Neural cell (in vitro differentiated cells): Measurements from ENCODE around the gene SUMO2. TPM values are rescaled to one million over a fixed set of nuclear protein-coding genes. Genes with fewer than 3 reads are reported as not detected.

Experiments used
- H2AFZ ChIP-seq: fragments of 200-600, 300-800 bp; sonication (generic), shearing (Covaris generic); 2 replicates; pipeline ENCODE4 v1.6.0; 2014; ENCODE audit warnings: low read depth, mild to moderate bottlenecking, antibody characterized with exemption, low read length, moderate library complexity
- H3F3A ChIP-seq: fragments of 200-600 bp; shearing (Covaris generic); 2 replicates; pipeline ENCODE4 v1.6.1; 2016; ENCODE audit warnings: mild to moderate bottlenecking, moderate library complexity, mixed read lengths, antibody characterized with exemption, low read length; ENCODE audit not compliant: insufficient read depth, poor library complexity, severe bottlenecking
- H3K27ac ChIP-seq: fragments of 200-600, 300-800 bp; sonication (generic), shearing (Covaris generic); 2 replicates; pipeline ENCODE4 v1.5.1; 2014; ENCODE audit warnings: mild to moderate bottlenecking, low read length, moderate library complexity
- H3K27me3 ChIP-seq: fragments of 300-800, 200-600 bp; sonication (generic), shearing (Covaris generic); 2 replicates; pipeline ENCODE4 v1.6.0; 2014; ENCODE audit warnings: mild to moderate bottlenecking, low read depth, low read length, moderate library complexity; ENCODE audit not compliant: insufficient read depth
- H3K36me3 ChIP-seq: fragments of 300-800, 200-600 bp; sonication (generic), shearing (Covaris generic); 2 replicates; pipeline ENCODE4 v1.5.1; 2014; ENCODE audit warnings: mild to moderate bottlenecking, antibody characterized with exemption, low read length, moderate library complexity; ENCODE audit not compliant: insufficient read depth
- H3K4me2 ChIP-seq: fragments of 300-800, 200-600 bp; sonication (generic), shearing (Covaris generic); 2 replicates; pipeline ENCODE4 v1.6.0; 2014; ENCODE audit warnings: mild to moderate bottlenecking, low read length
- H3K4me3 ChIP-seq: fragments of 300-800, 200-600 bp; sonication (generic), shearing (Covaris generic); 2 replicates; pipeline ENCODE4 v1.5.1; 2014; ENCODE audit warnings: mild to moderate bottlenecking, low read length, moderate library complexity
- H3K79me2 ChIP-seq: fragments of 200-600 bp; shearing (Covaris generic); replicated peaks from 2 replicates; pipeline ENCODE4 v1.6.0; 2014; ENCODE audit warnings: mild to moderate bottlenecking, low read length, moderate library complexity; ENCODE audit not compliant: insufficient read depth
- H3K9ac ChIP-seq: fragments of 300-800, 200-600 bp; sonication (generic), shearing (Covaris generic); 2 replicates; pipeline ENCODE4 v1.6.1; 2016; ENCODE audit warnings: mild to moderate bottlenecking, low read length, mixed read lengths
- H3K9me2 ChIP-seq: fragments of 200-600 bp; shearing (Covaris generic); 2 replicates; pipeline ENCODE4 v1.6.1; 2016; ENCODE audit warnings: mild to moderate bottlenecking, low read length, mixed read lengths; ENCODE audit not compliant: insufficient read depth
- H3K9me3 ChIP-seq: fragments of 200-600, 300-800 bp; sonication (generic), shearing (Covaris generic); 2 replicates; pipeline ENCODE4 v1.6.1; 2016; ENCODE audit warnings: mild to moderate bottlenecking, mixed run types, low read length, moderate library complexity, mixed read lengths
- H4K20me1 ChIP-seq: fragments of 200-600 bp; shearing (Covaris generic); 2 replicates; pipeline ENCODE4 v1.6.1; 2016; ENCODE audit warnings: mild to moderate bottlenecking, mixed run types; ENCODE audit not compliant: insufficient read depth
- CTCF ChIP-seq: fragments of 450-650 bp; IDR thresholded peaks from 2 replicates; pipeline ENCODE4 v1.5.1; 2014; ENCODE audit warnings: antibody characterized with exemption, mild to moderate bottlenecking, moderate library complexity; ENCODE audit not compliant: poor library complexity, severe bottlenecking
- EP300 ChIP-seq: fragments of 450-650 bp; conservative IDR thresholded peaks from 2 replicates; pipeline ENCODE4 v1.6.1; 2014; ENCODE audit warnings: antibody characterized with exemption, mild to moderate bottlenecking, moderate library complexity; ENCODE audit not compliant: poor library complexity, severe bottlenecking
- EZH2 ChIP-seq: fragments of 200-600, 300-800 bp; shearing (Covaris generic), sonication (generic); IDR thresholded peaks from 2 replicates; pipeline ENCODE4 v1.6.1; 2014; ENCODE audit warnings: antibody characterized with exemption, low read length, borderline replicate concordance, mild to moderate bottlenecking; ENCODE audit not compliant: insufficient read depth, poor library complexity, severe bottlenecking
- MXI1 ChIP-seq: fragments of 450-650 bp; conservative IDR thresholded peaks from 2 replicates; pipeline ENCODE4 v1.6.1; 2014; ENCODE audit warnings: antibody characterized with exemption, mild to moderate bottlenecking; ENCODE audit not compliant: poor library complexity, severe bottlenecking
- POLR2AphosphoS5 ChIP-seq: IDR thresholded peaks from 2 replicates; pipeline ENCODE4 v1.6.1; 2012
- RAD21 ChIP-seq: fragments of 450-650 bp; conservative IDR thresholded peaks from 2 replicates; pipeline ENCODE4 v1.6.1; 2014; ENCODE audit warnings: antibody characterized with exemption, mild to moderate bottlenecking, moderate library complexity
- REST ChIP-seq: IDR thresholded peaks from 2 replicates; pipeline ENCODE4 v1.6.1; 2012; ENCODE audit warnings: borderline replicate concordance
- SMC3 ChIP-seq: fragments of 450-650 bp; conservative IDR thresholded peaks from 2 replicates; pipeline ENCODE4 v1.6.1; 2014; ENCODE audit warnings: antibody characterized with exemption, mild to moderate bottlenecking, moderate library complexity; ENCODE audit not compliant: poor library complexity
- TAF1 ChIP-seq: IDR thresholded peaks from 2 replicates; pipeline ENCODE4 v1.6.1; 2012; ENCODE audit warnings: low read depth
- polyA plus RNA-seq: library from polyadenylated mRNA; depleted of rRNA; stranded (reverse); fragments of >200 nt; gene quantifications from 2 replicates; pipeline ENCODE4 v1.2.3, GENCODE V29; 2014

The SUMO2 gene
- polyA plus RNA-seq, 1 donor from 2014 or later, result 283 TPM

- H3K4me2 ChIP-seq, result no peak overlapping the region
- H3K27me3 ChIP-seq, result no peaks in the 10 kb centered on the region
- peak overlapping the region; percentile 99 for H3K27ac ChIP-seq
- H3K79me2 ChIP-seq, result peaks cover 47% of the 10 kb centered on the region
- no peaks in the 10 kb centered on the region for H4K20me1 ChIP-seq
- TF ChIP-seq MXI1, result peak; percentile 35
- no peak for TF ChIP-seq RAD21
- H3K9me2 ChIP-seq, result no peaks in the 10 kb centered on the region
- H3K36me3 ChIP-seq, result no peaks in the 10 kb centered on the region
- H3K9me3 ChIP-seq, result no peaks in the 10 kb centered on the region
- H3F3A ChIP-seq, result no peaks in the 10 kb centered on the region
- peak overlapping the region; percentile 8 for H2AFZ ChIP-seq
- peak overlapping the region; percentile 97 for H3K4me3 ChIP-seq
- peak overlapping the region; percentile 87 for H3K9ac ChIP-seq
Measured at GRCh38 chr17:75182319-75182568, 515 bp downstream of the SUMO2 start.

GRCh38 chr17:75181608-75182318 is 996 bp downstream of the SUMO2 start:
- Histone ChIP-seq H3K36me3 (no peaks in the 10 kb centered on the region), H3K9me3 (no peaks in the 10 kb centered on the region), H3K4me2 (peak overlapping the region; percentile 94), H3K79me2 (peaks cover 51% of the 10 kb centered on the region), H3K9me2 (no peaks in the 10 kb centered on the region), H3K4me3 (peak overlapping the region; percentile 97), H2AFZ (peak overlapping the region; percentile 8), H4K20me1 (no peaks in the 10 kb centered on the region), H3K27me3 (no peaks in the 10 kb centered on the region), H3K9ac (peak overlapping the region; percentile 87), H3K27ac (peak overlapping the region; percentile 99), H3F3A (no peaks in the 10 kb centered on the region)
- TF ChIP-seq MXI1, result no peak
- TF ChIP-seq EP300, result no peak
- no peak for TF ChIP-seq TAF1

GRCh38 chr17:75181110-75181509 is 1.6 kb downstream of the SUMO2 start:
- Histone ChIP-seq H2AFZ (no peak overlapping the region), H3F3A (no peaks in the 10 kb centered on the region), H3K9me3 (no peaks in the 10 kb centered on the region), H3K36me3 (no peaks in the 10 kb centered on the region), H3K4me2 (peak overlapping the region; percentile 94), H3K27ac (no peak overlapping the region), H4K20me1 (no peaks in the 10 kb centered on the region), H3K79me2 (peaks cover 58% of the 10 kb centered on the region), H3K4me3 (peak overlapping the region; percentile 97), H3K27me3 (no peaks in the 10 kb centered on the region), H3K9me2 (no peaks in the 10 kb centered on the region), H3K9ac (peak overlapping the region; percentile 87)
- no peak for TF ChIP-seq SMC3
- TF ChIP-seq EP300, result no peak
- no peak for TF ChIP-seq TAF1
- TF ChIP-seq RAD21, result no peak
- no peak for TF ChIP-seq CTCF
- TF ChIP-seq MXI1, result no peak
- no peak for TF ChIP-seq REST
- TF ChIP-seq POLR2AphosphoS5, result no peak
- no peak for TF ChIP-seq EZH2
